MM.1S (cell line): ENCODE data around the gene PARD3.

Experiments
- DNase-seq: peaks from one replicate; pipeline ENCODE4 v3.0.0-alpha.2; 2015
- H2AFZ ChIP-seq: fragments of 300-600 bp; sonication (generic); 2 replicates; pipeline ENCODE4 v1.6.0; 2016; ENCODE audit warnings: antibody characterized with exemption, low read length
- H3F3A ChIP-seq: fragments of 300-600 bp; sonication (generic); 2 replicates; pipeline ENCODE4 v1.6.1; 2016; ENCODE audit warnings: mild to moderate bottlenecking, antibody characterized with exemption, low read length, moderate library complexity, mixed read lengths; ENCODE audit not compliant: insufficient read depth
- H3K27ac ChIP-seq: fragments of 300-600 bp; sonication (generic); 2 replicates; pipeline ENCODE4 v1.5.1; 2016; ENCODE audit warnings: mild to moderate bottlenecking, low read length
- H3K27me3 ChIP-seq: fragments of 300-600 bp; sonication (generic); replicated peaks from 2 replicates; pipeline ENCODE4 v1.6.0; 2016; ENCODE audit warnings: low read length; ENCODE audit not compliant: insufficient read depth
- H3K36me3 ChIP-seq: fragments of 300-600 bp; sonication (generic); replicated peaks from 2 replicates; pipeline ENCODE4 v1.6.1; 2016; ENCODE audit warnings: mild to moderate bottlenecking, low read length, mixed read lengths; ENCODE audit not compliant: insufficient read depth
- H3K4me1 ChIP-seq: fragments of 300-600 bp; sonication (generic); 2 replicates; pipeline ENCODE4 v1.6.1; 2016; ENCODE audit warnings: low read length, mixed read lengths
- H3K4me2 ChIP-seq: fragments of 300-600 bp; sonication (generic); 2 replicates; pipeline ENCODE4 v1.6.0; 2016; ENCODE audit warnings: low read depth, low read length
- H3K4me3 ChIP-seq: fragments of 300-600 bp; sonication (generic); 2 replicates; pipeline ENCODE4 v1.5.1; 2016; ENCODE audit warnings: low read length, mixed read lengths
- H3K79me2 ChIP-seq: fragments of 300-600 bp; sonication (generic); 2 replicates; pipeline ENCODE4 v1.6.1; 2016; ENCODE audit warnings: mixed run types, low read length, mixed read lengths
- H3K9ac ChIP-seq: fragments of 300-600 bp; sonication (generic); 2 replicates; pipeline ENCODE4 v1.6.1; 2016; ENCODE audit warnings: low read length, mixed read lengths
- H3K9me2 ChIP-seq: fragments of 300-600 bp; sonication (generic); replicated peaks from 2 replicates; pipeline ENCODE4 v1.6.1; 2016; ENCODE audit warnings: mild to moderate bottlenecking, low read length, mixed read lengths; ENCODE audit not compliant: insufficient read depth
- H3K9me3 ChIP-seq: fragments of 300-600 bp; sonication (generic); replicated peaks from 2 replicates; pipeline ENCODE4 v1.6.1; 2016; ENCODE audit warnings: mild to moderate bottlenecking, low read length, mixed read lengths; ENCODE audit not compliant: insufficient read depth
- H4K20me1 ChIP-seq: fragments of 300-600 bp; sonication (generic); 2 replicates; pipeline ENCODE4 v1.6.1; 2016; ENCODE audit warnings: mild to moderate bottlenecking, low read length, moderate library complexity, mixed read lengths; ENCODE audit not compliant: insufficient read depth
- EZH2 ChIP-seq: fragments of 300-600 bp; sonication (generic); optimal IDR thresholded peaks from 2 replicates; pipeline ENCODE3; 2017; ENCODE audit warnings: low read depth, mild to moderate bottlenecking, antibody characterized with exemption, low read length, mixed read lengths
- EZH2phosphoT487 ChIP-seq: fragments of 300-600 bp; sonication (generic); IDR thresholded peaks from 2 replicates; pipeline ENCODE4 v1.6.1; 2018; ENCODE audit warnings: antibody characterized with exemption, low read length
- TF ChIP-seq, protein P1 (sequence below): fragments of 300-600 bp; sonication (generic); IDR thresholded peaks from 2 replicates; pipeline ENCODE4 v1.5.1; 2016; ENCODE audit warnings: antibody characterized with exemption, low read length, mixed read lengths

Gene PARD3

DNA sequence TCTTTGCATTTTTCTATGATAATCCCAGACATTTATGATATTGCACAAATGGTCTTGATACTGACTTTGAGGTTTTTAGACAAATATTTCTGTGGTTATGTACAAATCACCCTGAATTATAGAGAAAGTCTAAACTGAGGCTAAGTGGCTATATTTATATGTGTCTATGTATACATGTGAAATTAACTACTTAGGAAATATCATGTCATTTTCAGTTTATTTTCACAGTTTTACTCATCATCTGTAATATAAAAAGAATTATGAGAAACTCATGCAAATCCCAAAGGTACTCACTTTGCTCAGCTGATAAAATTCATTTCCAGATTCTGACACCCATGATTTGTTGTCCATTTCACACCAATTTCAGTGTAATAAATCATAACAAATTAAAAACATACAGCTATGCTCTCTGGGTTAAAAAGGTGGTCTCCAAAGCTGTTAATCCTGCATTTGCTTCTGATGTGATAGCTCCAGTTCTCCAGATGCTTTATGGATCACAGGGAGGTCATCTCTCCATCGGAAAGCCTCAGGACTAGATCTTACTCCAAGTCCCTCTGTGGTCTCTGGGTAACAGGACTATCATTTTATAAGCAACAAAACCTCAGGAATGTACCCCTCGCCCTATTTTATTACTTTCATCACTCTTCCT, 673.9 kb downstream of the PARD3 start:
- no peaks in the 10 kb centered on the region for H4K20me1 ChIP-seq
- H3K36me3 ChIP-seq = no peaks in the 10 kb centered on the region
- H3K79me2 ChIP-seq = no peaks in the 10 kb centered on the region
- no peaks in the 10 kb centered on the region for H3K9me2 ChIP-seq
- no peaks in the 10 kb centered on the region for H3F3A ChIP-seq
- H3K9ac ChIP-seq = no peak overlapping the region
- H3K4me2 ChIP-seq = no peak overlapping the region
- H3K4me1 ChIP-seq = no peaks in the 10 kb centered on the region; the same call in 1 of the 2 replicates
- H3K4me3 ChIP-seq = no peak overlapping the region
- no peak overlapping the region for H2AFZ ChIP-seq
- H3K27me3 ChIP-seq = no peaks in the 10 kb centered on the region
- no peaks in the 10 kb centered on the region for H3K9me3 ChIP-seq
- no peak overlapping the region for H3K27ac ChIP-seq
- DNase-seq = no peak
- TF ChIP-seq EZH2phosphoT487 (no peak), EZH2 (no peak)
- TF ChIP-seq, protein P1, sequence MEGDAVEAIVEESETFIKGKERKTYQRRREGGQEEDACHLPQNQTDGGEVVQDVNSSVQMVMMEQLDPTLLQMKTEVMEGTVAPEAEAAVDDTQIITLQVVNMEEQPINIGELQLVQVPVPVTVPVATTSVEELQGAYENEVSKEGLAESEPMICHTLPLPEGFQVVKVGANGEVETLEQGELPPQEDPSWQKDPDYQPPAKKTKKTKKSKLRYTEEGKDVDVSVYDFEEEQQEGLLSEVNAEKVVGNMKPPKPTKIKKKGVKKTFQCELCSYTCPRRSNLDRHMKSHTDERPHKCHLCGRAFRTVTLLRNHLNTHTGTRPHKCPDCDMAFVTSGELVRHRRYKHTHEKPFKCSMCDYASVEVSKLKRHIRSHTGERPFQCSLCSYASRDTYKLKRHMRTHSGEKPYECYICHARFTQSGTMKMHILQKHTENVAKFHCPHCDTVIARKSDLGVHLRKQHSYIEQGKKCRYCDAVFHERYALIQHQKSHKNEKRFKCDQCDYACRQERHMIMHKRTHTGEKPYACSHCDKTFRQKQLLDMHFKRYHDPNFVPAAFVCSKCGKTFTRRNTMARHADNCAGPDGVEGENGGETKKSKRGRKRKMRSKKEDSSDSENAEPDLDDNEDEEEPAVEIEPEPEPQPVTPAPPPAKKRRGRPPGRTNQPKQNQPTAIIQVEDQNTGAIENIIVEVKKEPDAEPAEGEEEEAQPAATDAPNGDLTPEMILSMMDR = no peak

DNA sequence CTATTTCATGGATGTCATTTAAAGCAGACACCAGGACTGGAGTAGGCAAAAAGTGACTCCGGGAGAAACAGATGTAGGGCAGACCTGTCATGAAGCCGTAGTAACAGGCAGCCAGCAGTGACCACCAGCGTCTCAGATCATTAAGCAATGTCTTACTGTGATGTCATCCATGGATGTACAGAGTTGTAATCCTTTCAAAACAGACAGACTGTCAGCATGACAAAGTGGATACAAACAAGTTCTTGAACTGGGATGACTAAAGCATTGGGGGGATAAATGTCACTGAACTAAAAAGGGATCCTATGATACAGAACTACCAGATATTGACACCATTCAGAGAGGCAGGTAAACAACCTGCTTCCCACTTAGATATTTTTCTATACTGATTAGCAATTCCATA, 675.5 kb downstream of the PARD3 start:
- H3K4me2 ChIP-seq = no peak overlapping the region
- no peaks in the 10 kb centered on the region for H4K20me1 ChIP-seq
- no peaks in the 10 kb centered on the region for H3K27me3 ChIP-seq
- no peaks in the 10 kb centered on the region for H3K9me3 ChIP-seq
- no peak overlapping the region for H3K9ac ChIP-seq
- H3K79me2 ChIP-seq = no peaks in the 10 kb centered on the region
- H2AFZ ChIP-seq = no peak overlapping the region
- no peaks in the 10 kb centered on the region; the same call in 1 of the 2 replicates for H3K4me1 ChIP-seq
- H3F3A ChIP-seq = no peaks in the 10 kb centered on the region
- H3K4me3 ChIP-seq = no peak overlapping the region
- no peak overlapping the region for H3K27ac ChIP-seq
- TF ChIP-seq EZH2phosphoT487 (no peak), EZH2 (no peak)
- TF ChIP-seq, protein P1 = no peak
- H3K36me3 ChIP-seq = no peaks in the 10 kb centered on the region
- no peak for DNase-seq
- no peaks in the 10 kb centered on the region for H3K9me2 ChIP-seq

DNA sequence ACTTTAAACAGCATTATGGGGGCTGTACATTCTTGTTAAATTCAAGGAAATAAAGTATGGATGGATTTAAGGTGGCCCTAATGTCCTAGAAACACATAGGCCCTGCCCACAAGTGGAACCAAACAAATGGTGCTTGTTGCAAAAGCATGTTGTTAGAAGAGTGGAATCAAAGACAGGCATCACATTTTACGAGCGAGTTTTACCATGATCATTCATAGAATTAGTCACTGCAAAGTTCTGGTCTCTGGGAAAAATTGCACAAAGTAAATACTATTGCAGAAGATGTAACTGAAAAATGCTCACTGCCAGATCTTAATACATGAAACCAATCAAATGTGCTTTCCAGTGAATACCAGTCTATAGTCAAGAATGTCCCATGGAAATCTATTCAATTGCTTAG, 677.1 kb downstream of the PARD3 start:
- Histone ChIP-seq H3K27ac (no peak overlapping the region), H3K4me2 (no peak overlapping the region), H3K9ac (no peak overlapping the region)

More for the DNA sequence above, 677.1 kb downstream of the PARD3 start:
- H3K36me3 ChIP-seq = no peaks in the 10 kb centered on the region
- TF ChIP-seq, protein P1 = no peak
- TF ChIP-seq EZH2phosphoT487 = no peak
- no peak for TF ChIP-seq EZH2
- H3F3A ChIP-seq = no peaks in the 10 kb centered on the region
- no peak overlapping the region for H2AFZ ChIP-seq
- H3K9me2 ChIP-seq = no peaks in the 10 kb centered on the region
- H3K27me3 ChIP-seq = no peaks in the 10 kb centered on the region
- H3K4me3 ChIP-seq = no peak overlapping the region
- no peaks in the 10 kb centered on the region for H4K20me1 ChIP-seq
- no peak for DNase-seq
- H3K9me3 ChIP-seq = no peaks in the 10 kb centered on the region
- H3K79me2 ChIP-seq = no peaks in the 10 kb centered on the region
- H3K4me1 ChIP-seq = no peaks in the 10 kb centered on the region
